Mesendoderm (in vitro differentiated cells): ENCODE data around the gene CAVIN1.

Source experiments
- DNase-seq: peaks from one replicate; pipeline ENCODE4 v3.0.0; 2013
- H2AK5ac ChIP-seq: 2 replicates; pipeline ENCODE4 v1.6.1; 2013; ENCODE audit warnings: low read length, inconsistent platforms
- H2BK120ac ChIP-seq: 2 replicates; pipeline ENCODE4 v1.6.1; 2013; ENCODE audit warnings: low read depth, mild to moderate bottlenecking, low read length, moderate library complexity, mixed read lengths
- H2BK15ac ChIP-seq: replicated peaks from 2 replicates; pipeline ENCODE4 v1.6.1; 2013; ENCODE audit warnings: low read depth, mild to moderate bottlenecking, moderate library complexity
- H2BK5ac ChIP-seq: 2 replicates; pipeline ENCODE4 v1.6.1; 2013; ENCODE audit warnings: low read length, inconsistent platforms
- H3K18ac ChIP-seq: 2 replicates; pipeline ENCODE4 v1.6.1; 2013; ENCODE audit warnings: mild to moderate bottlenecking, low read length, mixed read lengths
- H3K23ac ChIP-seq: one replicate; pipeline ENCODE4 v1.6.1; 2013; ENCODE audit warnings: low read length
- H3K27ac ChIP-seq: 2 replicates; pipeline ENCODE4 v1.5.1; 2013; ENCODE audit warnings: low read depth, mild to moderate bottlenecking, inconsistent platforms, low read length, moderate library complexity
- H3K27me3 ChIP-seq: 2 replicates; pipeline ENCODE4 v1.6.1; 2013; ENCODE audit warnings: low read length, control low read depth, mild to moderate bottlenecking, inconsistent platforms; ENCODE audit not compliant: insufficient read depth, poor library complexity
- H3K36me3 ChIP-seq: 2 replicates; pipeline ENCODE4 v1.6.1; 2013; ENCODE audit warnings: low read length, inconsistent platforms; ENCODE audit not compliant: control insufficient read depth, insufficient read depth
- H3K4ac ChIP-seq: one replicate; pipeline ENCODE4 v1.6.1; 2013; ENCODE audit warnings: low read depth, mild to moderate bottlenecking, low read length, moderate library complexity
- H3K4me1 ChIP-seq: 2 replicates; pipeline ENCODE4 v1.6.1; 2013; ENCODE audit warnings: low read depth, low read length, inconsistent platforms; ENCODE audit not compliant: control insufficient read depth
- H3K4me2 ChIP-seq: 2 replicates; pipeline ENCODE4 v1.6.1; 2013; ENCODE audit warnings: low read length
- H3K4me3 ChIP-seq: 2 replicates; pipeline ENCODE4 v1.5.1; 2013; ENCODE audit warnings: mild to moderate bottlenecking, low read length
- H3K56ac ChIP-seq: one replicate; pipeline ENCODE4 v1.6.1; 2013; ENCODE audit warnings: low read length
- H3K79me1 ChIP-seq: 2 replicates; pipeline ENCODE4 v1.6.1; 2013; ENCODE audit warnings: low read length, inconsistent platforms
- H3K79me2 ChIP-seq: 2 replicates; pipeline ENCODE4 v1.6.1; 2013; ENCODE audit warnings: mild to moderate bottlenecking, low read length; ENCODE audit not compliant: control insufficient read depth, insufficient read depth
- H3K9ac ChIP-seq: 2 replicates; pipeline ENCODE4 v1.6.1; 2013; ENCODE audit warnings: low read length, inconsistent platforms
- H4K5ac ChIP-seq: one replicate; pipeline ENCODE4 v1.6.1; 2013; ENCODE audit warnings: low read length
- H4K8ac ChIP-seq: one replicate; pipeline ENCODE4 v1.6.1; 2013; ENCODE audit warnings: low read depth, mild to moderate bottlenecking, control low read depth, low read length, moderate library complexity
- WGBS: extraction: QIAGEN DNeasy Blood & Tissue Kit; methylation state at CpG from one replicate; pipeline ENCODE4 v1.1.7; 2013; ENCODE audit warnings: low lambda C conversion rate, missing lambda C conversion rate; ENCODE audit not compliant: insufficient coverage; ENCODE audit errors: extremely low coverage; 5-methylcytosine and 5-hydroxymethylcytosine counted together

The CAVIN1 gene

DNA sequence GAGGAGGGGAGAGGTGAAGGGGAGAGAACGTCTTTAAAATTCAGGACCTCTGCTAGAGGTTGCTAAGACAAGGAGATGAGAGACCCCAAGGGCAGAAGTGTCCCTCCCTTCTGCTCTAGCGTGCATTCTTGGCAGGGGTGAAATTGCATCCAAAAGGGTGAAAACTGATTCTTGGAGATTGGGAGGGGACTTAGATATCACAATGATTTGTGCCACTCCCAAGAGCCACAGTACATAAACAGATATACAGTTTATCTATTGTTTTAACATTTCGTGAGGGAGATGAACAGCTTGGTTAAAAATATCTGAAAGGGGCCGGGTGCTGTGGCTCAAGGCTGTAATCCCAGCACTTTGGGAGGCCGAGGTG, 12.8 kb downstream of the CAVIN1 start:
- WGBS = no CpG with 5 or more reads among the region's 5 CpGs
- no peaks in the 10 kb centered on the region for H3K79me1 ChIP-seq
- H3K36me3 ChIP-seq = no peaks in the 10 kb centered on the region
- no peak overlapping the region for H3K4me3 ChIP-seq
- H2BK5ac ChIP-seq = no peak overlapping the region
- no peak overlapping the region for H3K4me2 ChIP-seq
- no peaks in the 10 kb centered on the region for H3K27me3 ChIP-seq
- H4K5ac ChIP-seq = no peak overlapping the region
- no peak overlapping the region for H2BK15ac ChIP-seq
- H3K23ac ChIP-seq = no peak overlapping the region
- no peak overlapping the region for H3K56ac ChIP-seq
- H3K4me1 ChIP-seq = no peaks in the 10 kb centered on the region
- no peak overlapping the region for H2AK5ac ChIP-seq
- no peak overlapping the region for H4K8ac ChIP-seq
- DNase-seq = no peak
- H3K27ac ChIP-seq = no peak overlapping the region
- H3K4ac ChIP-seq = no peak overlapping the region
- H3K18ac ChIP-seq = no peak overlapping the region
- H3K9ac ChIP-seq = no peak overlapping the region
- no peak overlapping the region for H2BK120ac ChIP-seq
- H3K79me2 ChIP-seq = no peaks in the 10 kb centered on the region

DNA sequence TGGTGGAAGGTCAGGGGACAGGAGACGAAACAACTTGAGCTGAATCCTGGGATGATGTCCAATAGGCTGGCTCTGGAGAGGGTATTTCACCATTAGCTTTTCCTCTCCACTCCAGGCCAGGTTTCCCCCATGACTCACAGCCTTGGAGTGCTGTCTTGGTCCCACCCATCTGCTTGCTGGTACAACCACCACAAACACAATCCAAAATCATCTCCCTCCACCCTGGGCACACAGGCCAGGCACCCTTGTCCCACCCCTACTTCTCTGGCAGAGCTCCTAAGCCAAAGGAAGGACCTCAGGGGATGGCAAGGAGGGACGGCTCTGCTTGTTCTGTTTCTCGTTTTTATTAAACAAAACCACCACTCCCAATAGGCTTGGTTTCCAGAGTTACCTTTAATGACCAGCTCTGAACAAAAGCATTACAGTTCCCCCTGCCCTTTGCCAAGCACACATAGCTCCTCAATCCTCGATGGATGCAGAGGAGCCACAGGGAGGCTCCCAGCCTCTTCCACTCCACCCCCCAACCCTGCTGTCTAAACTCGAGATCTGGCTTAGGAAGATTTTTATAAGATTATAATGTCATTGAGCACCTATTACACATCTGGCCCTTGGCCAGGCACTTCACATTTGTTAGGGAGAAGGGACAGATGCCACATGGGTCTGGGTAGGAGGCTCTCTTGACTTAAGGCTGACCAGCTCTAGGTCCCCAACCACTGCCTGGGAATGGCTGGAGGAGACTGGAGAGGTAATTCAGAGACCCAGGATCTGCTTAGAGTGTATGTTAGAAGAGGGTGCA, 13.3 kb downstream of the CAVIN1 start:
- no peak overlapping the region for H3K9ac ChIP-seq
- no peaks in the 10 kb centered on the region for H3K79me2 ChIP-seq
- no peak overlapping the region for H2AK5ac ChIP-seq
- H3K4me1 ChIP-seq = no peaks in the 10 kb centered on the region
- no peaks in the 10 kb centered on the region for H3K79me1 ChIP-seq
- no peak for DNase-seq
- H3K56ac ChIP-seq = no peak overlapping the region
- H3K4ac ChIP-seq = no peak overlapping the region
- no peaks in the 10 kb centered on the region for H3K27me3 ChIP-seq
- H3K27ac ChIP-seq = no peak overlapping the region
- H3K36me3 ChIP-seq = no peaks in the 10 kb centered on the region
- no peak overlapping the region for H2BK15ac ChIP-seq
- no peak overlapping the region for H4K8ac ChIP-seq
- H3K4me2 ChIP-seq = no peak overlapping the region
- H3K4me3 ChIP-seq = no peak overlapping the region
- no peak overlapping the region for H2BK120ac ChIP-seq
- no peak overlapping the region for H2BK5ac ChIP-seq
- WGBS = no CpG with 5 or more reads among the region's 5 CpGs
- no peak overlapping the region for H3K18ac ChIP-seq
- H3K23ac ChIP-seq = peak overlapping the region; percentile 66
- H4K5ac ChIP-seq = no peak overlapping the region

DNA sequence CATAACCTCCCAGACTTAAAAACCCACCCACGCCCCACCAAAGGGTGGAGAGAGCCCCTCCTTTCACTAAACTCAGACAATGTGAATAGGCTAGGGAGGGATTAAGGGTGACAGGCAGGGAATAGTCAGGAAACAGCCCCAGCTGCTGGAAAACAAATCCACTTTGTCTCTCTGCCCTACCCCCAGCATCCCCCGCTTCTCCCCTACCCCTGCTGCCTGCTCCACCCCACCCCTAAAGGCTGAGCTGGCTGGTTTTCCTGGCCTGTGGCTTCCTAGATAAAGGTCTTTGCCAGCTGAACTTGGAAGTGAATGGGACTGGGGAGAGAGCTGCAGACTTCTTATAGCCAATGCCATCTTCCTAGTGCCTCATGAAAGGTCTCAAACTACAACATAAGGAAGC, 15.0 kb downstream of the CAVIN1 start:
- Histone ChIP-seq H3K27me3 (no peaks in the 10 kb centered on the region), H2BK5ac (no peak overlapping the region), H4K8ac (no peak overlapping the region), H3K4me2 (no peak overlapping the region), H3K9ac (no peak overlapping the region), H3K56ac (no peak overlapping the region), H3K4me1 (no peaks in the 10 kb centered on the region), H2BK120ac (no peak overlapping the region), H4K5ac (no peak overlapping the region), H3K18ac (no peak overlapping the region), H2BK15ac (no peak overlapping the region), H3K79me2 (no peaks in the 10 kb centered on the region), H3K23ac (no peak overlapping the region), H2AK5ac (no peak overlapping the region), H3K4me3 (no peak overlapping the region), H3K79me1 (no peaks in the 10 kb centered on the region), H3K4ac (no peak overlapping the region), H3K36me3 (no peaks in the 10 kb centered on the region), H3K27ac (no peak overlapping the region)
- DNase-seq = no peak
- WGBS = no CpG with 5 or more reads among the region's 2 CpGs

DNA sequence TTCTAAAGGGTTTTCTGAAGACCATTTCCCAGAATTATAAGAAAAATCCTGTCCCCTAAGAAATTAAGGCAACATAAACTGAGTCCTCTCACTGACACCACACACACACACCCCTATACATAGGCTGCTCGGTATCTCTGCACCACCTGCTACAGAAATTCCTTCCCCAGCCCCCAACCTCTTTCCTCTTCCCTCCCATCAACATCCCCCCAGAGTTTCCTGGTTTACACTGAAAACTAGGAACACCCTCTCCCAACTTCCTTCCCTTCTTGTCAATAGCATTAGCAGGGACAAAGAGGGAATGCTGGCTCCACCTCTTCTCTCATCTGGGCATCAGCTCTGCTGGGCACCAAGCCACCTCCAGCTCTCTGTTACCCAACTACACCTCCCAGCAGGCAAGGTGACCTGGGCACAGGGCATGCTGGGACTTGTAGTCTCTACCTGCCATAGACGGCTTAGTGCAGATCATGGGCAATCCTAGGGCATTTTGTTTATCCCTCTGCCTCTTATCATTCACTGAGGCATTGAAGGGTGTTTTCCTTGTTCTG, 15.7 kb downstream of the CAVIN1 start:
- Histone ChIP-seq H3K4me1 (no peaks in the 10 kb centered on the region), H3K27ac (no peak overlapping the region), H2BK5ac (no peak overlapping the region)

DNA sequence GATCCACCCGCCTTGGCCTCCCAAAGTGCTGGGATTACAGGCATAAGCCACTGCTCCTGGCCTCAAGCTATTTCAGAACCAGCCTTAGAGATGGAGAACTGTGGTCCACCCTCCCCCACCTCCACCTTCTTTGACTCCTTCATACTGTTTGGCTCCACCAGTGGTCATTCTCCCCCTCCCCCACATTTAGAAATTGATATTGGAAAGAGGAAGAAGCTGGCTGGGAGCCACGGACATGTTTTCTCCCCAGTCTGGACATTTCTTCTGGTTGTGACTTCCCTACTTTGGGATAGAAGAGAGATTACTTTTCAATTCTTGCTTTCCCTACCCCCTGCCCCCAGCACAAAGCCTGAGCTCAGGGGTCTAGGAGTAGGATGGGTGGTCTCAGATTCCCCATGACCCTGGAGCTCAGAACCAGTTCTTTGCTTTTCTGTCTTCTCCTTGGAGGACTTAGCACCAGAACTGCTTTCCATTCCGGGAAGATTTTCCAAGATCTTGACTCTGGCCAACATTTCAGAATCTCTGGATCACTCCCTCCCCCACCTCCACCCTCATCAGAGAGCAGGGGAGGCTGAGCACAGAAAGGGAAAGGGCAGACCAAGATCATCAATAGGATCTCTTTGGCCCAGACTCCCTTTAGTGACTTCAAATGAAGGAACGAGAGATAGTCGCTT, 16.3 kb downstream of the CAVIN1 start:
- Histone ChIP-seq H3K79me2 (no peaks in the 10 kb centered on the region), H3K4ac (no peak overlapping the region), H2BK15ac (no peak overlapping the region), H2BK5ac (no peak overlapping the region), H4K8ac (no peak overlapping the region), H2BK120ac (no peak overlapping the region), H3K4me2 (no peak overlapping the region), H3K23ac (no peak overlapping the region), H3K56ac (no peak overlapping the region), H3K9ac (no peak overlapping the region), H3K27ac (no peak overlapping the region), H3K18ac (no peak overlapping the region), H3K4me3 (no peak overlapping the region), H3K79me1 (no peaks in the 10 kb centered on the region), H2AK5ac (no peak overlapping the region), H3K27me3 (no peaks in the 10 kb centered on the region), H3K36me3 (no peaks in the 10 kb centered on the region), H3K4me1 (no peaks in the 10 kb centered on the region), H4K5ac (no peak overlapping the region)
- no CpG with 5 or more reads among the region's 5 CpGs for WGBS
- DNase-seq = no peak

More for the DNA sequence above, 15.7 kb downstream of the CAVIN1 start:
- Histone ChIP-seq H3K27me3 (no peaks in the 10 kb centered on the region), H3K9ac (no peak overlapping the region), H3K56ac (no peak overlapping the region), H3K4ac (no peak overlapping the region), H3K36me3 (no peaks in the 10 kb centered on the region), H3K18ac (no peak overlapping the region), H2AK5ac (no peak overlapping the region), H3K79me2 (no peaks in the 10 kb centered on the region), H2BK15ac (no peak overlapping the region), H4K5ac (no peak overlapping the region), H3K4me2 (no peak overlapping the region), H3K79me1 (no peaks in the 10 kb centered on the region), H2BK120ac (no peak overlapping the region), H3K4me3 (no peak overlapping the region), H3K23ac (no peak overlapping the region), H4K8ac (no peak overlapping the region)
- WGBS = no CpG with 5 or more reads among the region's 2 CpGs
- peak; percentile 77 for DNase-seq
